Measurements from ENCODE around the gene PAFAH1B1.
"Not testable (repeated sequence)": the region's sequence is repeated elsewhere in the genome, so short reads cannot be mapped to it uniquely, and the experiment has no call there.

Gene PAFAH1B1

DNA sequence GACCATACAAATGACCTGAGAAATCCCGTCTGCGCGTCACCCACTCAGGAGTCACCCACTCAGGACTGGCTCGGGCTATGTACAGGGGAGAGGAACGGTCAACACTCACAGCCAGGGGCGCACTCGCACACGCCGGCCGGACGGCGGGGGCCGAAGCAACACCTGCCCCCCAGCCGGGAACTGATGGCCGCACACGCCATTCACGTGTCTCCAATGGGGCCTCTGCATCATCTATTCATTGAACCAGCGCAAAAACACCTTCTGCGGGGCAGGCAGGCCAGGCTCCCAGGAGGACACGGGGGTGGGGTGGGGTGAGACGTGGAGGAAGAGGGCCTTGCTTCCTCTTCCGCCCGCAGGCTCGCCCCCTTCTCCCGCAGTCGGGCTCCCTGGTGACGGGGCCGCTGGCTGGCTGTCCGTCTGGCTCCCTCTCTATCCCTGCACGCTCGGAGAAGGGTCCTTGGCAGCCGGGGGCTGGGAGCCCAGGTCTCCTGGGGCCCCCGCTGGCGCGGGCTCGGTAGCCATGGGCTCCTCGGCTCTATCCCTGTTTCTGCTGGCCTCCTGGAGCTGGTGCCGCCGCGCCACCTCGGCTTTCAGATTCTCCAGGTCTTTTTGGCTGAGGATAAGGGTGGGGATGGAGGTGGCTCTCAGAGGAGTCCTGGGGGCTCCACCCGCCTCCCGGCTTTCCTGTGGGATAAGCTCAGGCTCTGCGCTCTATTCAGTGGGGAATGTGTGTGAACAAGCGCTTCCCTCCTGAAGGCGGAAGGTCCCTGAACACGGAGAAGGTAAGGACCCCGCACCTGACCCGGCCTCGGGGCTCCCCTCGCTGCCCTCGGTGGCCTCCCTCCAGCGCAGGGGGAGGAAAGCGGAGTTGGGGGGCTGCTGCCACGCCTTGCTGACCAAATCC, 97.0 kb downstream of the PAFAH1B1 start:
- DNase-seq: no peak

DNA sequence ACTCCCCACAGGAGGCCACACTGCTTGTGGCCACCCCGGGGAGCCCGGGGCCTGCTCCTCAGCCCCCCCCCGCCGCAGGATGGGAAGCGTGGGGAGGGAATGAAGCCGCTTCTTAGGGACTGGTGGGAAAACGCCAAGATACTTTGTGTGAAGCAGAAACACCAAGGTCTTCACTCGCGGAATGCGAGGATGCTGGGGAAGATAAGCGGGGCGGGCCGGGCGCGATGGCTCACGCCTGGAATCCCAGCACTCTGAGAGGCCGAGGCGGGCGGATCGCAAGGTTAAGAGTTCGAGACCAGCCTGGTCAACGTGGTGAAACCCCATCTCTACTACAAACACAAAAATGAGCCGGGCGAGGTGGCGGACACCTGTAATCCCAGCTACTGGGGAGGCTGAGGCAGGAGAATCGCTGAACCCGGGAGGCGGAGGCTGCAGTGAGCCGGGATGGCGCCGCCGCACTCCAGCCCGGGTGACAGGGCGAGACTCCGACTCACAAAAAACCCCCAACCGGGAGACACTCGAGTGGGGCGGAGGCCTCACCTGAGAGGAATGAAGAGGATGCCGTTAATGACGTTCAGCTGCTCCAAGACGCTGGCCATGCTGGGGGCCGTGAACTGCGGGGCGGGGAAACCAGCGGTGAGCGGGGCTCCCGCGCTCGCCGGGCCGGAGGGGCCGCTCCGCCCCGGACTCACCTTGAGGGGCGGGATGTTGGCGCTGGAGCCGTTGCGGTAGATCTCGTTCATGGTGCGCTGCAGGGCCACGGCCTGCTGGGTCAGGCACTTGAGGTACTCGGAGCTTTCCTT, 97.8 kb downstream of the PAFAH1B1 start:
- no peak for DNase-seq

DNA sequence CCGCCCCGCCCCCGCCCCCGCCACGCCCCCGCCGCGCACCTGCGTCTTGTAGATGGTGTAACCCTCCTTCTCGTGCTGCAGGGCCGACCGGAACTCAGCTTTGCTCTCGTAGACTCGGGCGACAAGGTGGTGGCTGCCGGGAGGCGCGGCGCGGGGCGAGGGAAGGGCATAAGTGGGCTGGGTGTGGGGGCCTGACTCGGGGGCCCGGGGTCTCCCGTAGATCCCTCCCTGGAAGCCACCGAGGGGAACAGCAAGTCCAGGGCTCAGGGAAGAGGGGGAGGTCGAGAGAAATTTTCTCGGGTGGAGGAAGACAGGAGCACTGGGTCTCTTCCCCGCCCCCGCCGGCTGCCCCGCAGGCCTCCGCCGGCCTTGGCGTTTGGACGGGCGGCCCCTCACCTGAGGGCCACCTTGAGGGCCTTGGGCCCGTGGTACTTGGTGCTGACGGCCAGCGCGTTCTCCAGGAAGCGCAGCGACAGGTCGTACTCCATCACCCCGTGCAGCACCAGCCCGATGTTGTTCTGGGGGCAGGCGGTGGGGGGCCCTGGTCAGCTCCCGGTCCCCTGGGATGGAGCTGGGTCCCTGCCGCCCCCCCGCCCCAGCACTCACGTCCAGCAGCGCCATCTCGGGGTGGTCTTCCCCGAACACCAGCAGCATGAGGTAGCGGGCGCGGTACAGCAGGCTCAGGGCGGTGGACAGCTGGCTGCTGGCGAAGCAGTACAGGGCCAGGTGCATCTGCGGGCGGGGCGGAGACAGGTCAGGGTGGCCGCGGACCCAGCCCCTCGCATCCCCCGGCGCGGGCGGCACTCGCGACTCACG, 98.7 kb downstream of the PAFAH1B1 start:
- no peak for DNase-seq

DNA sequence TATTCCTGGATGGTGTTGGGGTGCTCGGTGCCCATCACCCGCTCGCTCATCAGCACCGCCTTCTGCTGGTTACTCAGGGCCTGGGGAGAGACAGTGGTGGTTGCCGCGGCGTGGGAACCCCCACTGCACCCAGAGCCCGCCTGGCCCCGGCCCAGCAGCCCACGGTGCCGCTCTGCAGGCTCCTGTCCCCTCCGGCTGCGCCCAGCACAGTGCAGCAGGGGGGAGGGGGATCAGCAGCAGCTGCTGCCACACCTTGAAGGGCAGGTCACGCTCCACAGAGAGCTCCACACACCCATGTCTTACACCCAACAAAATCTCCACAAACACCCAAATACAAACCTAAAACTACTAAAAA, 99.3 kb downstream of the PAFAH1B1 start:
- DNase-seq: no peak

DNA sequence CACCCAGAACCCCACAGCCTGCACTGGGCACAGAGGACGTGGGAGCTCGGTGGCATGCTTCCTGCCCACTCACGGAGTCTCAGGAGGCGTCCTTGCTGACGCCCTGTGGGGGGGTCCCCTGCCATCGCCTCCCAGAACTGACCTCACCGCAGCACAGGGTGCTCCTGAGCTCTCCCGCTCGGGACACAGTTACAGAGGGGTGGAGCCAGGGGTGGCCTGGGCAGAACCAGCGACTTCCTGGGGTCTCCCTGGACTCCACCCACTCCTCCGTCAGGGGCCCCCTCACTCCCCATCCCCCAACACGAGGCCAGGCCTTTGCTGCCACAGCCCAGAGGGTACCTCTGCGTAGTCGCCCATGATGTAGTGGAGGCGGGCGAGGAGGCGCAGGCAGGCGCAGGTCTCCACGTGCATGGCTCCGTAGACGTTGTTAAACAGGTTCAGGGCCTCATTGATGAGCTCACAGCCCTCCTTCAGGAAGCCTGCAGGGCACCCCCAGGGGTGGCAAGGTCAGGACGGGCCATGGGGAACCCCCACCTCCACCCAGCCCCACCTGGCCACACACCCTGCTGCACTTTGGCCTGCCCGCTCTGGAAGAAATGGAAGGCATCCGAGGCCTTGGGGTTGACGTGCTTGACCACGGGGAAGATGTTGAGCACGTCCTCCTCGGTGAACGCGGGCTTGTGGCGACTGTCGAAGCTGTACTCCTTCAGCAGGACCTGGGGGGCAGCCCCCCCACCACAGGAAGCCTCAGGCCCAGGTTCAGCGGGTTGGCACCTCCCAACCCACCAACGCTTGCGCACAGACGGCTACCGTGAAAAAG, 100.3 kb downstream of the PAFAH1B1 start:
- DNase-seq: no peak

DNA sequence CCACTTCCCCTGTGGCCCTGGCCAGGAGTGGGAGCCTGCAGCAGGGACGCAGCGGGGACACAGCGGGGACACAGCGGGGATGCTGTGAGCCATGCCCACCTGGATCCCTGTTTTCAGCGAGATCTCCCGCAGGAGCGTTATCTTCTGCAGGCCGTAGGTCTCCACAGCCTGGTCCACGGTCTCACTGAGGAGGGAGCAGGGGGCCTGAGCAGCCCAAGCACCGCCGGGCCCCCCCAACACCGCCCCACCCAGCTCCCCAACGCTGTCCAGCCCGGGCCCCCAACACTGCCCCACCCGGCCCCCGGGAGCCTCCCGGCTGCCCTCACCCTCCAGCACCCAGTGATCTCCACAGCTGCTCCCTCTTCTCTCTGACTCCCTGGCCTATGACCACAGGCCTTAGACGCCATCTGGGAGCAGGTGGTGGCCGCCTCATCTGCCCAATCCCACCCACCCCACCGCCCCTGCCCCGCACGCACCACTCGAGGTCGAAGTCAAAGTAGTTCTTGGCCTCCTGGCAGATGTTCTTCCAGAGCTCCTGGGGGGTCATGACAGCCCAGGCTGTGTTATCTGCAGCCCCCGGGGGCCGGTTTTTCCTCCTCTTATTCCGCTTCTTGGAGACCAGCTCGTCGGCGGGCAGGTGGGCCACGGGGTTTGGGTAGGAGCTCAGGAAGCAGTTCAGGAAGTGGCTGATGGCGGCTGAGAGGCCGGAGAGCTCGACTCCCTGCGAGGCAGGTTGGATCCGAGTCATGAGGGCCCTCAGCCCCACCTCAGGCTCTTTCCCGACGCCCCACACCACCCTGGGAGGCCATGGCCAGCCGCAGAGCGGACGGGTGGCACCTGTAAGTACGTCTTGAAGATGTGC, 101.2 kb downstream of the PAFAH1B1 start:
- DNase-seq: no peak

DNA sequence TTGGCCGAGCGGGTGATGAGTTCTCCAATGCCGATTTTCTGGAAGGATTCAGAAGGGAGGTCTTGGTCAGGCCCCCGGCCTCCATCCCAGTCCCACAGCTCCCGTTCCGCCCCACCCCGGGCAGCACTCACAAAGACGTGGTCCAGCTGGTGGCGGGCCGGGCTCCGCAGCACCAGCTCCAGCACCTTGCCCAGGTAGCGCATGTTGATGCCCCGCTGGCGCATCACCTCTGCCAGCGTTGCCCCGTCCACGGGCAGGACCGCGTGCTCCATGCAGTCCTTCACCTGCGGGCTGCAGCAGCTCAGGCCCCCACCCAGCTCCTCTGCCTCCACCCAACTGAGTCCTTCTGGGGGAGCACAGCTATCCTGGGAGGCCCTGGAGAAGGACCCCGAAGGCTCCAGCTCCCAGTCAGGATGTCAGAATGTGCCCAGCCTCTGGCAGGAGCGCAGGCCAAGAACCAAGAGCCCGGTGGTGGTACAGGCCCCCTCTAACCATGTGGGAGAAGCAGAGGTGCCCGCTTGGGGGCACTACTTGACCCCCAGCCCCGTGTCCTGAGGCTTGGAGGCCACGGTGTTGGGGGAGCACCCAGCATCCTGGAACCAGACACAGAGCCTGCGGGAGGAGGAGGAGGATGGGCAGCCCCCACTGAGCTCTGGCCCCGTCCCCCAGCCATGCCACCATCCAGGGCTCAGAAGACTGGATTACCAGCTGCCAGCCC, 101.9 kb downstream of the PAFAH1B1 start:
- no peak for DNase-seq

DNA sequence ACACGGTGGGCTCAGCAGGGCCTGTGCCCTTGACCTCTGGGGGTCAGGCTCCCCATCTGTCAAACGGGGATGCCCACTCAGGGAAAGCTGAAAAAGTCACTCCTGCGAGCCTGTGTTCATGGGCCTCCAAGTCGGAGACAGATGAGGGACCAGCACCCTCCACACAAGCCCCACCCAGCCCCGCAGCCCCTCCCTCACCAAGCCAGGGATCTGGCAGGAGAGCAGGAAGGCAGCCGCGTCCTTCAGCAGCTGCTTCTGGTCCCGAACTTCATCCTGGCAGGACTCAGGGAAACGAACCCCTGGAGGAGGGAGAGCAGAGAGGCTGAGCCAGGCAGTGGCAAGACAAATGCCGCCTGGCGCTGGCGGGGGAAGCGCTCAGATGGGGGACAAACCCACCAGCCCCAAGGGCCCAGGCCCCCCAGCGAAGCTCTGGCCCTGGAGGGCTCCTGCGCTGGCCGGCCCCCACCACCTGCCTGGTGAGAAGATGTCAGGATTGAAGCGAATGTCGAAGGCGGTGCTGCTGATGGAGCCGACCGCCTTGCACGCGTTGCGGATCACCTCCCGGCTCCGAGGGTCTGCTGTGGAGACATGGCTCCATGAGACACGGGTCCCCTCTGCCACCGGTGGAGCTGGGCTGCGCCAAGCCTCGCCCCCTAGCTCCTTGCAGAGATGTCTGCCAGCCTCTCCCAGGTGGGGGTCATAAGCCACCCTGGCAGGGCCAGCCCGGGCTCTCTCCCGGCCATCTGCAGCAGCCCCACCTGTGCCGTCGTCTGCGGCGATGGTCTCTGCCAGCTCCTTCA, 102.7 kb downstream of the PAFAH1B1 start:
- no peak for DNase-seq

DNA sequence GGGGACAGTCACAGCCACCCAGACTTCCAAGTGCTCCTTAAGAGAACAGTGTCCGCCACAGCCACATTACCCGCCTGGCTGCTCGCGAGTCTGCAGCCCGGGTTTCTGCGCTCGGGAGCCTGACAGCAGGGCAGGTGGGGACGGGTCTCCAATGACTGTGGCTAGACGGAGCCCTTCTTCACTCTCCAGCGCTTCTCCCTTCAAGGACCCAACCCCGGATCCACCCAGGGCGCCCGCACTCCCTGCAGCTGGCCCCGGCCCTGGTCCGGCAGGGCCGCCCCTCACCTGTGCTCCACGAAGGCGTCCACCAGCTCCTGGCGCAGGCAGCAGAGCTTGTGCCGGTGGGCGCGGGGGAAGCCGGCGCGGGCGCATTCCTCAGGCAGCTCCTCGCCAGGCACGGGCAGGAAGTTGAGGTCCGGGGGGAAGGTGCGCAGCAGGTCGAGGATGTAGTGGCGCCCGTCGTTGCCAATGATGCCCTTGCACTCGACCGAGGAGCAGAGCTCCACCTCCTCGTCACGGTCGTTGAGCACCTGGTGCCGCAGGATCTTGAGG, 104.2 kb downstream of the PAFAH1B1 start:
- no peak for DNase-seq

DNA sequence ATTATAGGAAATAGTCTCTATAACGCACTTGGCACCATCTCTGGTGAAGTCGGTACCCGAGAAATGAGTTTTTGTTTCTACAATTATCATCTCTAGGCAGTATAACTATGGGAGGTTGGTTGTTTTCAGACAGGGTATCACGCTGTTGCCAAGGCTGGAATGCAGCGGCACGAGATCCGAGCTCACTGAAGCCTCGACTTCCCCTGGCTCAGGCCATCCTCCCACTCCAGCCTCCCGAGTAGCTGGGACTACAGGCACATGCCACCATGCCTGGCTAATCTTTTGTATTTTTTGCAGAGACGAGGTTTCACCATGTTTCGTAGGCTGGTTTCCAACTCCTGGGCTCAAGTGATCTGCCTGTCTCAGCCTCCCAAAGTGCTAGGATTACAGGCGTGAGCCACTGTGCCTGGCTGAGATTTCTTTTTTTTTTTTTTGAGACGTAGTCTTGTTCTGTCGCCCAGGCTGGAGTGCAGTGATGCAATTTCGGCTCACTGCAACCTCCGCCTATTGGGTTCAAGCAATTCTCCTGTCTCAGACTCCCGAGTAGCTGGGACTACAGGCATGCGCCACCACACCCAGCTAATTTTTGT, 105.9 kb downstream of the PAFAH1B1 start:
- DNase-seq: not testable (repeated sequence)

DNA sequence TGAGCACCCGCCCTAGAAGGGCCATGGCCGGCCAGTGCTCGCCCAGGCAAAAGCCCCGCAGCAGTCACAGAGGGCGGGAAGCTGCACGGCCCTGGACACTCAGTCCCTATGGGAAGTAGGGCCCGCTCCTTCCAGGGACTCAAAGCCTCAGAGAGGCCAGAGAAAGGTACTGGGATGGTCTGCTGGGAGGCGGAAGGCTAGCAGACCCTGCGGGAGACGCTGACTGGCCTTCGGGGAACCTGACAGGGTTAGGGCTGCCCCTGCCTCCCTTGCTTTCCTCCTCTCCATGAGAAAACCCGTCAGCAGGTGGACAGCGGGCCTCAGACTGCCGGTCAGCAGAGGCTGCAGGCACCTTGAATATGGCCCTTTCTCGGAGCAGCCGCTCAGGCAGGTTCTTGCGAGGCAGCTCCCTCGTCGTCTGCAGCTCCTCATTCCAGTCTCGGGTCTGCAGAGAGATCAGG, 106.6 kb downstream of the PAFAH1B1 start:
- DNase-seq: no peak

DNA sequence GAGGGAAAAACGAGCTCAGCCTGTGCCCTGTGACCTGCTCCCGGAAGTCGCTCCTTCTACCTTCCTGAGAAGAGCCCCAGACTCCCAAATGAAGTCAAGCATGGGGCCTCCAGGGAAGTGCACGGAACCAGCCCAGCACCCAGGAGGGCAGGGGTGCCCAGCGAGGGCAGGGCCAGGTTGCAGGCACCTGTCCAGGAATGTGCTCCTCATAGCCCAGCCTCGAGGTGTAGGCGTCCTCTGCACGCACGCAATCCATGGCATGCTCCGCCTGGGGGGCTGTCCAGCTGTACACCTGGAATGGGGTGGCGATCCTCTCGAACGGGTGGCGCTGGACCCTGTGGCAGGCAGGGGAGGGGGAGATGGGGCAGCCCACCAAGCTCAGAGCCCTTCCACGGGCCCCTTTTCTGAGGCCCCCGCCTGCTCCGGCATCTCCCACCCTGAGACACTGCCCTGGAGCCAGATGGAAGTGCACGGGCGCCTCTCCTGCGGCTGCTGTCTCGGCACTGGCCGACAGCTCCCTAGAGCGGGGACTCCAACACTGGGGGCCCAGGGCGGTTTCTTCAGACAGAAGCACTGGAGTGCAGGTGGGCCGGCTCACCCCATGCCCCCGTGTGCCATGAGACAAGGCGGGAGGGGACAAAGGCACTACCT, 107.2 kb downstream of the PAFAH1B1 start:
- no peak for DNase-seq

DNA sequence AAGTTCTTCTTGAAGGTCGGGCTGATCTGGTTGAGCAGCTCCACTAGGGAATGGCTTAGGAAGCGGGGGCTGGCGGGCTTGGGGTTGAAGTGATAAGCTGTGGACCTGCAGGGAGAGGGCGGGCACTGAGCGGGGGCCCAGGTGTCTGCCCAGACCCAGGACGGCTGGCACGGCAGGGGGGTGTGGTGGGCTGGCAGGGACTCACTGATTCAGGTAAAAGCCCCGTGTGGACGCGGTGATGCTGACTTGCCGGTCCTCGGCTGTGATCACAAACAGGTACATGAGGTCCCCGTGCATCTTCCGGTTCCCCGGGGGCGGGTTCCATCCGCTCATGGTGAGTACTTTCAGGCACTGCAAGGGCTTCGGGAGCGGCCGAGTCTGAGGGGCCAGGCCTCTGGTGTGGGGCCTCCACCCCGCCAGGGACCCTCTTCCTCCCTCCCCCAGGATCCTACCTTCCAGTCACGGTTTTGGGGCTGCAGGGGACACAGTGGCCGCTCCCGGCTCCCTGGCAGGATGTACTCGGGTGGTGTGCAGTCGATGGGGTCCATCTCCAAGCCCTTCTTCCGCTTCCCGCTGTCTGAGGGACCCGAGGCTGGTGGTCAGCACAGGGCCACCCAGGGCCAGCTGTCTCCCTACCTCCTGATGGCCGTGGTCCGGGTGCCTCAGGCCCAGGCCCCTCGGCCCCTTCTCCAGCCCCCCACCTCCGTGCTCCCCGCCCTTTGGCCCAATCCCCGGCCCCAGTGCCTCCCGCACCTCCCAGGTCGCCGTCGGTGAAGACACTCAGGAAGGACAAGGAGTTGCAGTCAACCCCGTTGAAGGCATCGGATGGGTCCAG, 107.9 kb downstream of the PAFAH1B1 start:
- DNase-seq: no peak

DNA sequence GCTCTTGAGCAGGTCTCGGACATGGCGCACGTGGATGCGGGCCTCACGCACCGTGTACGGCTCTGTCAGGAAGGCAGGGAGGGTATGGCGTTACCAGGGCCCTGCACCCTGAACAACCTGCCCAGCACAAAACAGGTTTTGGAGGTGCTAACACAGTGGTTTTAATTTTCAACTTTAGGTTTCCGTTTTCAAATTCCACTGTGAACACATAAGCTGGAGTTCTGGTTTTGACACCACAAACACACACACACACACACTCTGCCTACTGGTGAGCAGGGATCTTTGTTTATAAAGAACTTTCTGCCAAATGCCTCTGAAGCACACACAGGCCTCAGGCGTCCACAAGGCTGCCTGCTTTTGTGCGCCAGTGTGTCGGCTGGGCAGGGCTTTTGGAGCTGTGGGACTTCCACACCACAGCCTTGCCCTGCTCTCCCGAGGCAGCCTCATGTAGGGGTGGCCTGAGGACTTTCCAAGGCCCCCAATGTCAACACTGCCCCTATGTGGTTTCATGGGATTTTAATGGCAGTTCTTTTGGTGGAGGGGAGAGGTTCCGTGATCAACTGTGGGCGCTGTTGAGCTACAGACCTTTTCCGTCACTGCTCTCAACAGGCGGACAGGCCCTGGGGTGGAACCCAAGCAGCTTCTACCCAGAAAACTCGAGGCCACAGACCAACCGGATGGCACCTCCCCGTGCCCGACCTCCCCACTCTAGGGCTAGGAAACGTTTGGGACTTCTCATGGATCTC, 108.7 kb downstream of the PAFAH1B1 start:
- no peak for DNase-seq

DNA sequence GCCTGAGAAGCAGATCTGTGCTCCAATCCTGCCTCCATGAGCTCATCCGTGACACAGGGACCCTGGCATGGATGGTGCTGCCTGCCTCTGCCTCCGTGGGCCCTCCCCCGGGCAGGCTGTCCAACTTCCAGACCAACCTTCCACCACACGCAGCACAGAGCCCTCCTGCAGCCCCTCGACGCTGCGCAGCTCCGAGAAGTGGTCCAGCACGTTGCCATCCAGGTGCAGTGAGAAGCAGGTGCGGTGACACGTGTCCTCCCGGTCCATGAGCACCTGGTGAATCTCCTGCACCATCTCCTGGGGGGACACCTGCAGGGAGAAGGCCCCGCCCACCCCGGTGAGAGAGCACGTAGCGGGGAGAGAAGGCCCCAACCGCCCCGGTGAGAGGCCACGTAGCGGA, 109.7 kb downstream of the PAFAH1B1 start:
- no peak for DNase-seq

DNA sequence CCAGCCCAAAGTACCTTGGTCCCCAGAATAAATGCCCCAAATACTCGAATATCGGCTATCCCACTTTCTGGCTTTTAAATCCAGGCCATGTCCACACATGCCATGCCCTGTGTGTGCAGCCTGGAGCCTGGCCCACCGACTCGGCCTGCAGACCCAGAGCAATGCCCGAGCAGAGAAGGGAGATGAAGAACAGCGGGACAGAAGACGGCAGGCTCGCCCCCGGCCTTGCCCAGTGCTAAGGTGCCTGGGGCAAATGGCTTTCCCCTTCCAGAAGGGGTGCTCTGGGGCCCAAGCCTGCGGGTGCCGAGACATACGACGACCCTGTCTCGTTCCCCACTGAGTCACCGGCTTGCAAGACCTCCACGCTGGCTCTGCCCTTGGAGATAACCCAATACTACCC, 110.2 kb downstream of the PAFAH1B1 start:
- no peak for DNase-seq

All from inflammatory macrophage treated with lipopolysaccharide for 4 hours (primary cell).